Neural cell (in vitro differentiated cells): ENCODE data around the gene TTYH1. TPM values are rescaled to one million over a fixed set of nuclear protein-coding genes. Genes with fewer than 3 reads are reported as not detected.

Experiments used
- H2AFZ ChIP-seq: fragments of 200-600, 300-800 bp; sonication (generic), shearing (Covaris generic); 2 replicates; pipeline ENCODE4 v1.6.0; 2014; ENCODE audit warnings: low read depth, mild to moderate bottlenecking, antibody characterized with exemption, low read length, moderate library complexity
- H3F3A ChIP-seq: fragments of 200-600 bp; shearing (Covaris generic); 2 replicates; pipeline ENCODE4 v1.6.1; 2016; ENCODE audit warnings: mild to moderate bottlenecking, moderate library complexity, mixed read lengths, antibody characterized with exemption, low read length; ENCODE audit not compliant: insufficient read depth, poor library complexity, severe bottlenecking
- H3K27ac ChIP-seq: fragments of 200-600, 300-800 bp; sonication (generic), shearing (Covaris generic); 2 replicates; pipeline ENCODE4 v1.5.1; 2014; ENCODE audit warnings: mild to moderate bottlenecking, low read length, moderate library complexity
- H3K27me3 ChIP-seq: fragments of 300-800, 200-600 bp; sonication (generic), shearing (Covaris generic); 2 replicates; pipeline ENCODE4 v1.6.0; 2014; ENCODE audit warnings: mild to moderate bottlenecking, low read depth, low read length, moderate library complexity; ENCODE audit not compliant: insufficient read depth
- H3K36me3 ChIP-seq: fragments of 300-800, 200-600 bp; sonication (generic), shearing (Covaris generic); 2 replicates; pipeline ENCODE4 v1.5.1; 2014; ENCODE audit warnings: mild to moderate bottlenecking, antibody characterized with exemption, low read length, moderate library complexity; ENCODE audit not compliant: insufficient read depth
- H3K4me2 ChIP-seq: fragments of 300-800, 200-600 bp; sonication (generic), shearing (Covaris generic); 2 replicates; pipeline ENCODE4 v1.6.0; 2014; ENCODE audit warnings: mild to moderate bottlenecking, low read length
- H3K4me3 ChIP-seq: fragments of 300-800, 200-600 bp; sonication (generic), shearing (Covaris generic); 2 replicates; pipeline ENCODE4 v1.5.1; 2014; ENCODE audit warnings: mild to moderate bottlenecking, low read length, moderate library complexity
- H3K79me2 ChIP-seq: fragments of 200-600 bp; shearing (Covaris generic); replicated peaks from 2 replicates; pipeline ENCODE4 v1.6.0; 2014; ENCODE audit warnings: mild to moderate bottlenecking, low read length, moderate library complexity; ENCODE audit not compliant: insufficient read depth
- H3K9ac ChIP-seq: fragments of 300-800, 200-600 bp; sonication (generic), shearing (Covaris generic); 2 replicates; pipeline ENCODE4 v1.6.1; 2016; ENCODE audit warnings: mild to moderate bottlenecking, low read length, mixed read lengths
- H3K9me2 ChIP-seq: fragments of 200-600 bp; shearing (Covaris generic); 2 replicates; pipeline ENCODE4 v1.6.1; 2016; ENCODE audit warnings: mild to moderate bottlenecking, low read length, mixed read lengths; ENCODE audit not compliant: insufficient read depth
- H3K9me3 ChIP-seq: fragments of 200-600, 300-800 bp; sonication (generic), shearing (Covaris generic); 2 replicates; pipeline ENCODE4 v1.6.1; 2016; ENCODE audit warnings: mild to moderate bottlenecking, mixed run types, low read length, moderate library complexity, mixed read lengths
- H4K20me1 ChIP-seq: fragments of 200-600 bp; shearing (Covaris generic); 2 replicates; pipeline ENCODE4 v1.6.1; 2016; ENCODE audit warnings: mild to moderate bottlenecking, mixed run types; ENCODE audit not compliant: insufficient read depth
- EP300 ChIP-seq: fragments of 450-650 bp; conservative IDR thresholded peaks from 2 replicates; pipeline ENCODE4 v1.6.1; 2014; ENCODE audit warnings: antibody characterized with exemption, mild to moderate bottlenecking, moderate library complexity; ENCODE audit not compliant: poor library complexity, severe bottlenecking
- EZH2 ChIP-seq: fragments of 200-600, 300-800 bp; shearing (Covaris generic), sonication (generic); IDR thresholded peaks from 2 replicates; pipeline ENCODE4 v1.6.1; 2014; ENCODE audit warnings: antibody characterized with exemption, low read length, borderline replicate concordance, mild to moderate bottlenecking; ENCODE audit not compliant: insufficient read depth, poor library complexity, severe bottlenecking
- MXI1 ChIP-seq: fragments of 450-650 bp; conservative IDR thresholded peaks from 2 replicates; pipeline ENCODE4 v1.6.1; 2014; ENCODE audit warnings: antibody characterized with exemption, mild to moderate bottlenecking; ENCODE audit not compliant: poor library complexity, severe bottlenecking
- POLR2AphosphoS5 ChIP-seq: IDR thresholded peaks from 2 replicates; pipeline ENCODE4 v1.6.1; 2012
- RAD21 ChIP-seq: fragments of 450-650 bp; conservative IDR thresholded peaks from 2 replicates; pipeline ENCODE4 v1.6.1; 2014; ENCODE audit warnings: antibody characterized with exemption, mild to moderate bottlenecking, moderate library complexity
- SMC3 ChIP-seq: fragments of 450-650 bp; conservative IDR thresholded peaks from 2 replicates; pipeline ENCODE4 v1.6.1; 2014; ENCODE audit warnings: antibody characterized with exemption, mild to moderate bottlenecking, moderate library complexity; ENCODE audit not compliant: poor library complexity
- TAF1 ChIP-seq: IDR thresholded peaks from 2 replicates; pipeline ENCODE4 v1.6.1; 2012; ENCODE audit warnings: low read depth
- polyA plus RNA-seq: library from polyadenylated mRNA; depleted of rRNA; stranded (reverse); fragments of >200 nt; gene quantifications from 2 replicates; pipeline ENCODE4 v1.2.3, GENCODE V29; 2014
- TF ChIP-seq, protein P1 (sequence below): IDR thresholded peaks from 2 replicates; pipeline ENCODE4 v1.6.1; 2012; ENCODE audit warnings: borderline replicate concordance
- TF ChIP-seq, protein P2 (sequence below): fragments of 450-650 bp; IDR thresholded peaks from 2 replicates; pipeline ENCODE4 v1.5.1; 2014; ENCODE audit warnings: antibody characterized with exemption, mild to moderate bottlenecking, moderate library complexity; ENCODE audit not compliant: poor library complexity, severe bottlenecking

Gene TTYH1
- polyA plus RNA-seq, 1 donor from 2014 or later = 36.1 TPM

DNA sequence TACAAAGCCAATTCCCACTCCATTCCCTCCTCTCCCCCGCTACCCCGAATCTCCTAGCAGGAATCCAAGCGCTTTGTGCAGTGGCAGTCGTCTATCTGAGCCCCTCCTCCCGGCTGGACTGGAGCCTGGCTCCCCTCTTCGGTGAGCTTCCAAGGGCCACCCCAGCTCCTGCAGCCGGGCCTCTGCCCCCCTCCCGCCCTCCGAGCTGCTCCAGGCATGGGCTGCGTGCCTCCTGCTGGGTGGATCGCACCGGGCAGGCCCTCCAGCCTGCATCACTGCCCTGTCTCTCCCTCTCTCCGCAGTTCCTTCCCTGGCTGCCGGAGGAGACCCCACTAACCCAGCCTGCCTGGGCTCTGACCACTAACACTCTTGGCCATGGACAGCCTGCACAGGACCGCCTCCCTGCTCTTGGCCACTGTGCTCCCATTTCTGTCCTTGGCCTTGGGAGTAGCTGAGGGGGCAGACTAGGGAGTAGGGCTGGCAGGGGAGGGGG is 20.8 kb downstream of the TTYH1 start:
- Histone ChIP-seq H3K4me2 (no peak overlapping the region), H4K20me1 (no peaks in the 10 kb centered on the region), H3K27ac (no peak overlapping the region), H3F3A (no peaks in the 10 kb centered on the region), H3K4me3 (no peak overlapping the region), H3K9ac (peak overlapping the region; percentile 16), H3K27me3 (no peaks in the 10 kb centered on the region), H3K36me3 (no peaks in the 10 kb centered on the region), H2AFZ (no peak overlapping the region), H3K79me2 (no peaks in the 10 kb centered on the region), H3K9me3 (no peaks in the 10 kb centered on the region), H3K9me2 (no peaks in the 10 kb centered on the region)
- TF ChIP-seq RAD21 (no peak), MXI1 (no peak), TAF1 (no peak), SMC3 (no peak), EZH2 (no peak), POLR2AphosphoS5 (no peak), EP300 (no peak)
- TF ChIP-seq, protein P1, sequence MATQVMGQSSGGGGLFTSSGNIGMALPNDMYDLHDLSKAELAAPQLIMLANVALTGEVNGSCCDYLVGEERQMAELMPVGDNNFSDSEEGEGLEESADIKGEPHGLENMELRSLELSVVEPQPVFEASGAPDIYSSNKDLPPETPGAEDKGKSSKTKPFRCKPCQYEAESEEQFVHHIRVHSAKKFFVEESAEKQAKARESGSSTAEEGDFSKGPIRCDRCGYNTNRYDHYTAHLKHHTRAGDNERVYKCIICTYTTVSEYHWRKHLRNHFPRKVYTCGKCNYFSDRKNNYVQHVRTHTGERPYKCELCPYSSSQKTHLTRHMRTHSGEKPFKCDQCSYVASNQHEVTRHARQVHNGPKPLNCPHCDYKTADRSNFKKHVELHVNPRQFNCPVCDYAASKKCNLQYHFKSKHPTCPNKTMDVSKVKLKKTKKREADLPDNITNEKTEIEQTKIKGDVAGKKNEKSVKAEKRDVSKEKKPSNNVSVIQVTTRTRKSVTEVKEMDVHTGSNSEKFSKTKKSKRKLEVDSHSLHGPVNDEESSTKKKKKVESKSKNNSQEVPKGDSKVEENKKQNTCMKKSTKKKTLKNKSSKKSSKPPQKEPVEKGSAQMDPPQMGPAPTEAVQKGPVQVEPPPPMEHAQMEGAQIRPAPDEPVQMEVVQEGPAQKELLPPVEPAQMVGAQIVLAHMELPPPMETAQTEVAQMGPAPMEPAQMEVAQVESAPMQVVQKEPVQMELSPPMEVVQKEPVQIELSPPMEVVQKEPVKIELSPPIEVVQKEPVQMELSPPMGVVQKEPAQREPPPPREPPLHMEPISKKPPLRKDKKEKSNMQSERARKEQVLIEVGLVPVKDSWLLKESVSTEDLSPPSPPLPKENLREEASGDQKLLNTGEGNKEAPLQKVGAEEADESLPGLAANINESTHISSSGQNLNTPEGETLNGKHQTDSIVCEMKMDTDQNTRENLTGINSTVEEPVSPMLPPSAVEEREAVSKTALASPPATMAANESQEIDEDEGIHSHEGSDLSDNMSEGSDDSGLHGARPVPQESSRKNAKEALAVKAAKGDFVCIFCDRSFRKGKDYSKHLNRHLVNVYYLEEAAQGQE = no peak
- TF ChIP-seq, protein P2, sequence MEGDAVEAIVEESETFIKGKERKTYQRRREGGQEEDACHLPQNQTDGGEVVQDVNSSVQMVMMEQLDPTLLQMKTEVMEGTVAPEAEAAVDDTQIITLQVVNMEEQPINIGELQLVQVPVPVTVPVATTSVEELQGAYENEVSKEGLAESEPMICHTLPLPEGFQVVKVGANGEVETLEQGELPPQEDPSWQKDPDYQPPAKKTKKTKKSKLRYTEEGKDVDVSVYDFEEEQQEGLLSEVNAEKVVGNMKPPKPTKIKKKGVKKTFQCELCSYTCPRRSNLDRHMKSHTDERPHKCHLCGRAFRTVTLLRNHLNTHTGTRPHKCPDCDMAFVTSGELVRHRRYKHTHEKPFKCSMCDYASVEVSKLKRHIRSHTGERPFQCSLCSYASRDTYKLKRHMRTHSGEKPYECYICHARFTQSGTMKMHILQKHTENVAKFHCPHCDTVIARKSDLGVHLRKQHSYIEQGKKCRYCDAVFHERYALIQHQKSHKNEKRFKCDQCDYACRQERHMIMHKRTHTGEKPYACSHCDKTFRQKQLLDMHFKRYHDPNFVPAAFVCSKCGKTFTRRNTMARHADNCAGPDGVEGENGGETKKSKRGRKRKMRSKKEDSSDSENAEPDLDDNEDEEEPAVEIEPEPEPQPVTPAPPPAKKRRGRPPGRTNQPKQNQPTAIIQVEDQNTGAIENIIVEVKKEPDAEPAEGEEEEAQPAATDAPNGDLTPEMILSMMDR = no peak

DNA sequence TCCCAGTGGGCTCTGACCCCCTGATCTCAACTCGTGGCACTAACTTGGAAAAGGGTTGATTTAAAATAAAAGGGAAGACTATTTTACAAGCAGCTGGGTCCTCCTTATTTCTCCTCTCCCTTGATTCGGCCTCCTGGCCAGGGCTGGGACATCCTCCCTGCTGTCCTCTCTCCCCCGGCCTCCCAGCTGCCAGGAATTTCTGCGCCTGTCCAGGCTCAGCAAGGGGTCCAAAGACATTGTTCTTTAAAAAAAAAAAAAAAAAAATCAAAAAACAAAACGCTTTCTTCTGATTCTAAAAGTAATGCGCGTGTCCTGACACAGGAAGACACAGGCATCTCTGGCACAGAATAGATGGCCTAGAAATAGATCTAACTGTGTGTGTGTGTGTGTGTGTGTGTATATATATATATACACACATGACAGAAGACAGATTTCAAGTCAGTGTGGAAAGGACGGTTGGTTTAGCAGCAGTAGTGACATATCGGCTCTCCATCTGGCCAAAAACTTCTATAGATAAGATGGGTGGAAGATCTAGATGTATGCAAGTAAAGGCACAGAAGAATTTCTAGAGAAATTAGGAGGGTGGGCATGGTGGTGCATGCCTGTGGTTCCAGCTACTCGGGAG is 21.5 kb downstream of the TTYH1 start:
- no peak overlapping the region for H3K4me3 ChIP-seq
- H2AFZ ChIP-seq = no peak overlapping the region
- H3K9ac ChIP-seq = peak overlapping the region; percentile 16
- no peaks in the 10 kb centered on the region for H4K20me1 ChIP-seq
- no peaks in the 10 kb centered on the region for H3K36me3 ChIP-seq
- no peaks in the 10 kb centered on the region for H3K9me3 ChIP-seq
- no peaks in the 10 kb centered on the region for H3K9me2 ChIP-seq
- no peaks in the 10 kb centered on the region for H3K27me3 ChIP-seq
- H3K79me2 ChIP-seq = no peaks in the 10 kb centered on the region
- TF ChIP-seq EZH2 (no peak), SMC3 (no peak), RAD21 (no peak), TAF1 (no peak), EP300 (no peak), MXI1 (no peak), POLR2AphosphoS5 (no peak)
- TF ChIP-seq, protein P2 = no peak
- TF ChIP-seq, protein P1 = no peak
- no peak overlapping the region for H3K4me2 ChIP-seq
- H3K27ac ChIP-seq = no peak overlapping the region
- no peaks in the 10 kb centered on the region for H3F3A ChIP-seq
